Mucosa of descending colon (tissue), 3 donors: Measurements from ENCODE around the gene TENM4. TPM values are rescaled to one million over a fixed set of nuclear protein-coding genes. Genes with fewer than 3 reads are reported as not detected.
A peak's percentile ranks its signal among the peaks of the same experiment; 100 is the strongest.

ENCODE experiments used
- ATAC-seq: fragments of 200-7000 bp; cut with Tn5 transposase; one replicate; pipeline ENCODE4 v1.9.1; 2020; ENCODE audit warnings: mild to moderate bottlenecking, moderate library complexity
- DNase-seq, 3 donors: peaks; one replicate each; pipeline ENCODE4 v3.0.0-alpha.2; 2020
- H3K36me3 ChIP-seq: fragments of 200-600 bp; one replicate; pipeline ENCODE4 v1.8.0; 2021; ENCODE audit warnings: low read depth, mild to moderate bottlenecking
- H3K4me1 ChIP-seq: fragments of 200-600 bp; one replicate; pipeline ENCODE4 v1.8.0; 2021; ENCODE audit warnings: low read depth, mild to moderate bottlenecking
- H3K4me3 ChIP-seq: fragments of 200-600 bp; one replicate; pipeline ENCODE4 v1.8.0; 2021; ENCODE audit warnings: mild to moderate bottlenecking
- H3K9me3 ChIP-seq: fragments of 200-600 bp; one replicate; pipeline ENCODE4 v1.8.0; 2021; ENCODE audit warnings: mild to moderate bottlenecking
- intact Hi-C, 2 donors: fragments of 100-400 bp; cut with DNase I in 1 of 2; cut with micrococcal nuclease in 1 of 2; formaldehyde crosslinking; loops; one replicate each; pipeline versions ENCODE4 v1.11.0 to v1.11.1; 2022; cut with DNase I, micrococcal nuclease
- total RNA-seq, 3 donors: library from RNA; stranded (reverse); fragmentation: NEBNext Ultra II Directional in 2 of 3; extraction: Animal tissue kit (Norgen Biotek cat#: 25700) in 2 of 3; gene quantifications; one replicate each; pipeline versions ENCODE4 v1.2.1 to v1.2.4, GENCODE V29; 2021 to 2023
- TF ChIP-seq, protein P1 (sequence below): fragments of 200-600 bp; IDR thresholded peaks from one replicate; pipeline ENCODE4 v1.8.0; 2022; ENCODE audit warnings: antibody characterized with exemption, mild to moderate bottlenecking
- donor health status: DM: no; HTN: no; CAD: no; lungs with moderate emphysema.
- donor health status: DM: no; HTN: no; CAD: no.
- donor health status: DM: no; HTN: yes; CAD: no.

The TENM4 gene
- total RNA-seq, 3 donors from 2014 or later: 0.70 to 1.6 (median 1.2) TPM

- intact Hi-C loops: no loop called here
- ATAC-seq (no peak), DNase-seq (no peak)
- Histone ChIP-seq H3K36me3 (no peaks in the 10 kb centered on the region), H3K4me1 (peaks cover 6% of the 10 kb centered on the region), H3K9me3 (no peaks in the 10 kb centered on the region), H3K4me3 (no peak overlapping the region)
- TF ChIP-seq, protein P1, sequence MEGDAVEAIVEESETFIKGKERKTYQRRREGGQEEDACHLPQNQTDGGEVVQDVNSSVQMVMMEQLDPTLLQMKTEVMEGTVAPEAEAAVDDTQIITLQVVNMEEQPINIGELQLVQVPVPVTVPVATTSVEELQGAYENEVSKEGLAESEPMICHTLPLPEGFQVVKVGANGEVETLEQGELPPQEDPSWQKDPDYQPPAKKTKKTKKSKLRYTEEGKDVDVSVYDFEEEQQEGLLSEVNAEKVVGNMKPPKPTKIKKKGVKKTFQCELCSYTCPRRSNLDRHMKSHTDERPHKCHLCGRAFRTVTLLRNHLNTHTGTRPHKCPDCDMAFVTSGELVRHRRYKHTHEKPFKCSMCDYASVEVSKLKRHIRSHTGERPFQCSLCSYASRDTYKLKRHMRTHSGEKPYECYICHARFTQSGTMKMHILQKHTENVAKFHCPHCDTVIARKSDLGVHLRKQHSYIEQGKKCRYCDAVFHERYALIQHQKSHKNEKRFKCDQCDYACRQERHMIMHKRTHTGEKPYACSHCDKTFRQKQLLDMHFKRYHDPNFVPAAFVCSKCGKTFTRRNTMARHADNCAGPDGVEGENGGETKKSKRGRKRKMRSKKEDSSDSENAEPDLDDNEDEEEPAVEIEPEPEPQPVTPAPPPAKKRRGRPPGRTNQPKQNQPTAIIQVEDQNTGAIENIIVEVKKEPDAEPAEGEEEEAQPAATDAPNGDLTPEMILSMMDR: no peak
Observed at GRCh38 chr11:78791964-78792363, 648.9 kb downstream of the TENM4 start.

- Histone ChIP-seq H3K4me1 (peaks cover 6% of the 10 kb centered on the region), H3K9me3 (no peaks in the 10 kb centered on the region), H3K4me3 (no peak overlapping the region), H3K36me3 (no peaks in the 10 kb centered on the region)
- TF ChIP-seq, protein P1: no peak
- intact Hi-C loops: no loop called here
- DNase-seq: no peak
- ATAC-seq: no peak
Observed at GRCh38 chr11:78791254-78791653, 649.6 kb downstream of the TENM4 start.

DNA sequence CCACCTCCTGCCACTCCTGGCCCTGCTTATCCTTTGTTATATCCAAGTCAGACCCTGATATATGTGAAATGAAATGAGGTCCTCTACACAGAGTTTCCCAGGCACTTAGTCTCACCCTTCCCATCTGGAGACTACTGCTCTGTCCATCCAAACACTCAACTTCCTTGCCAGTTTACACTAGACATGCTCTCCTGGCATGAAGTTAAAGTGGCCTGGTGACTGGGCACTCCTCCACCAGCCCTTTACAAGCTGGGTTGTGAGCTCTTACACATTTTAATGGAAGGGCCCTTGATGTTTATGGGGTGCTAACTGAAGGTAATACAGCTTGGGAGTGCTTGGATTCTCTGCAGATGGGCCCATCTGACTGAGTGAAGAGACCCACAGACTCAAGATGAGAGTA lies 650.0 kb downstream of the TENM4 start:
- ATAC-seq: no peak
- intact Hi-C loops: no loop called here
- H3K4me1 ChIP-seq: peaks cover 10% of the 10 kb centered on the region
- no peaks in the 10 kb centered on the region for H3K9me3 ChIP-seq
- TF ChIP-seq, protein P1: no peak
- no peak for DNase-seq
- H3K4me3 ChIP-seq: no peak overlapping the region
- no peaks in the 10 kb centered on the region for H3K36me3 ChIP-seq

DNA sequence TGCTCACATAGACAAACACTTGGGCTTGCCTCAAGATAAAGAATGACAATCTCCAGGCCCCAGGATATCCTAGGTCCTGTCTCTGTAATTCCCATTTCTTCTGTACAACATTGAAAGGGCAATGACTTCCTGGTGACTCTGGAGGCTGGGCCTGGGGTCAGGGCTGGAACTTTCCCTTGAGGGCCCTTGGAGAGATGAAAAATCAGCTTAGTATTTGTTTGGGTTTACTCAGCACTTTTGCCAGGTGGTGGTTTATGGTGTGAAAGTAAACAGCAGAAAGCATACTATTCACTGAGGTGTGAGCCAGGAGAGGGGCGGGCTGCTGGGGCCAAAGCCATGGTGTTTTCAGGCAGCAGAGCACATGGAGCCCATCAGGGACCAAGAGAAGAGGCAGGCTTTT lies 651.5 kb downstream of the TENM4 start:
- Histone ChIP-seq H3K36me3 (no peaks in the 10 kb centered on the region), H3K4me3 (no peak overlapping the region), H3K4me1 (peaks cover 17% of the 10 kb centered on the region), H3K9me3 (no peaks in the 10 kb centered on the region)
- ATAC-seq (peak; percentile 84), DNase-seq (peak in 1 of 3 donors; percentile 51)
- intact Hi-C loops: no loop called here
- TF ChIP-seq, protein P1: no peak

- DNase-seq (no peak), ATAC-seq (peak; percentile 34)
- TF ChIP-seq, protein P1: no peak
- intact Hi-C loops: no loop called here
- no peaks in the 10 kb centered on the region for H3K36me3 ChIP-seq
- no peak overlapping the region for H3K4me3 ChIP-seq
- peaks cover 17% of the 10 kb centered on the region for H3K4me1 ChIP-seq
- no peaks in the 10 kb centered on the region for H3K9me3 ChIP-seq
Observed at GRCh38 chr11:78788533-78788932, 652.3 kb downstream of the TENM4 start.

GRCh38 chr11:78787696-78788095 lies 653.1 kb downstream of the TENM4 start:
- peaks cover 17% of the 10 kb centered on the region for H3K4me1 ChIP-seq

More at GRCh38 chr11:78787696-78788095, 653.1 kb downstream of the TENM4 start:
- no peak for ATAC-seq
- no peak overlapping the region for H3K4me3 ChIP-seq
- DNase-seq: no peak
- TF ChIP-seq, protein P1: no peak
- intact Hi-C loops: no loop called here
- H3K9me3 ChIP-seq: no peaks in the 10 kb centered on the region
- no peaks in the 10 kb centered on the region for H3K36me3 ChIP-seq
